GM10266 (cell line): ENCODE measurements around the gene C6orf132.

Source experiments
- DNase-seq: peaks from one replicate; pipeline ENCODE4 v3.0.0; 2012; ENCODE audit errors: extremely low spot score
- TF ChIP-seq, protein P1 (sequence below): IDR thresholded peaks from 2 replicates; pipeline ENCODE4 v1.5.1; 2012; ENCODE audit warnings: mild to moderate bottlenecking, low read depth; ENCODE audit not compliant: control insufficient read depth, insufficient read depth; ENCODE audit errors: missing control alignments

The C6orf132 gene

DNA sequence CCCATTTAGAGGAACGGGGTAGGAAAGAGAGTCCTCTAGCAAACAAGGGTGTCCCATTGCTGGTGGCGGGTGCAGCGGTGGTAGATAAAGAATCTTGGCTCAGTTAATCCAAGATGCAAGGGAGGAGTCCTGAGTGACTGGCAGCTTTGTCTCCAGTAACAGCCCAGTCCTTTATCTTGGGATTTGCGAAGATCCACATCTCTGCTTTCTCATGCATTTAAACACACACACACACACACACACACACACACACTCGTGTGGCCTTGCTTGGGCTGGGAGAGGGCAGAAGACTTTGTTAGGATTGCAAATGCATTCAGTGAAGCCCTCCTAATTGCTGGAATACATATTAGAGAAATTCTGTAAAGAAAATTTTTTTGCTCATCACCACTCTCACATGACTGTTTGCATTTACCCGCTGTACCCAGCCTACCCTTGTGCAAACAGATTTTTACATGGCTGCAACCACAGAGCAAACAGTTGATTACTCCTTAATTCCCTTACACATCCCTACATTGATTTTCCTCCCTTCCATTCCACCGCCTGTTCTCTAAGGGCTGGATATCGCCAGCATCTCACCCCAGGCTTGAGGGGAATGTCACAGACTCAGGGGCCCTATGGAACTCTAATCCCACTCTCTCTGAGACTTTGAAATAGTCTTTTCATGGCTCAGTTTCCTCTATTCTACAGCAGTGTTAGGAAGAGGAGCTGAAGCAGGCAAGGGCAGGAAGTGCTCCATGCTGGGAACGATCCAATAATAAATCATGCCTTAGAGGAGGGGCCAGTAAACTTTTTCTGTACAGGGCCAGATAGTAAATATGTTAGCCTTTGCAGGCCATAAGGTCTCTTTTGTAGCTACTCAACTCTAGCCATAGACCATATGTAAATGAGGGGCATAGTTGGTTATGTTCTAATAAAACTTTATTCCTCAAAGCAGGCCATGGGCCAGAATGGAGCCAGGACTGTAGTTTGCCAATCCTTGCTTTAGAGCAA is 3.5 kb downstream of the C6orf132 start:
- TF ChIP-seq, protein P1, sequence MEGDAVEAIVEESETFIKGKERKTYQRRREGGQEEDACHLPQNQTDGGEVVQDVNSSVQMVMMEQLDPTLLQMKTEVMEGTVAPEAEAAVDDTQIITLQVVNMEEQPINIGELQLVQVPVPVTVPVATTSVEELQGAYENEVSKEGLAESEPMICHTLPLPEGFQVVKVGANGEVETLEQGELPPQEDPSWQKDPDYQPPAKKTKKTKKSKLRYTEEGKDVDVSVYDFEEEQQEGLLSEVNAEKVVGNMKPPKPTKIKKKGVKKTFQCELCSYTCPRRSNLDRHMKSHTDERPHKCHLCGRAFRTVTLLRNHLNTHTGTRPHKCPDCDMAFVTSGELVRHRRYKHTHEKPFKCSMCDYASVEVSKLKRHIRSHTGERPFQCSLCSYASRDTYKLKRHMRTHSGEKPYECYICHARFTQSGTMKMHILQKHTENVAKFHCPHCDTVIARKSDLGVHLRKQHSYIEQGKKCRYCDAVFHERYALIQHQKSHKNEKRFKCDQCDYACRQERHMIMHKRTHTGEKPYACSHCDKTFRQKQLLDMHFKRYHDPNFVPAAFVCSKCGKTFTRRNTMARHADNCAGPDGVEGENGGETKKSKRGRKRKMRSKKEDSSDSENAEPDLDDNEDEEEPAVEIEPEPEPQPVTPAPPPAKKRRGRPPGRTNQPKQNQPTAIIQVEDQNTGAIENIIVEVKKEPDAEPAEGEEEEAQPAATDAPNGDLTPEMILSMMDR = no peak
- DNase-seq = no peak

DNA sequence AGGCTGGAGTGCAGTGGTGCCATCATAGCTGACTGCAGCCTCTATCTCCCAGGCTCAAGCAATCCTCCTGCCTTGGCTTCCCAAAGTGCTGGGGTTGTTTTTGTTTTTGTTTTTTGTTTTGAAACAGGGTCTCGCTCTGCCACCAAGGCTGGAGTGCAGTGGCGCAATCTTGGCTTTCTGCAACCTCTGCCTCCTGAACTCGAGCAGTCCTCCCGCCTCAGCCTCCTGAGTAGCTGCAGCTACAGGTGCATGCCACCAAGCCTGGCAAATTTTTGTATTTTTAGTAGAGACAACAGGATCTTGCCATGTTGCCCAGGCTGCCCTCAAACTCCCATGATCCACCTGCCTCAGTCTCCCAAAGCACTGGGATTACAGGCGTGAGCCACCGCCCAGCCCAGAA is 4.2 kb downstream of the C6orf132 start:
- TF ChIP-seq, protein P1 = no peak
- no peak for DNase-seq

DNA sequence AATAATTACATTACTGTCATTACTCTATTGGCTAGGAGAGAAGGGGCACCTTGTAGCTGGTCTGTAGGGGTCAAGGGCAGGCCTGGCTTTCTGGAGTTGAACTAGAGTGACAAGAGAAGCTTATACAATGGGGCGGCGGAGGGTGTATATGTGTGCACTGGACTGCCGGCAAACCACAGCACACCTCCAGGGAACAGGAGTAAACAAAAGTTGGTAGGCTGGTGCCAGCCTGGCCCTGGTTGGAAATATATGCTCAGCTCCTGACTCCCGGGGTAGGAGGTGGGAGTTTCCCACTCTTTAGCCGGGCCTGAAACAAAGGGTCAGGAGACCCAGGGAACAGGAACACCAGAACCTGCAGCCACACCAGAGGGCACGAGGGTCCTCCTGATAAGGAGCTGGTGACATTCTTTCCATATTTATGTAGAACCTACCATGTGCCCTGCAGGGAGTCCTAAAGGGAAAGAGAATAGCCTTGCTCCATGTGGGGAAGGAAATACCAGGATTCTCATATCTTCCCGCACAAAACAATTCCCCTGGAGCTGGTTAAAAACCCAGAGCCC is 5.1 kb downstream of the C6orf132 start:
- no peak for DNase-seq

DNA sequence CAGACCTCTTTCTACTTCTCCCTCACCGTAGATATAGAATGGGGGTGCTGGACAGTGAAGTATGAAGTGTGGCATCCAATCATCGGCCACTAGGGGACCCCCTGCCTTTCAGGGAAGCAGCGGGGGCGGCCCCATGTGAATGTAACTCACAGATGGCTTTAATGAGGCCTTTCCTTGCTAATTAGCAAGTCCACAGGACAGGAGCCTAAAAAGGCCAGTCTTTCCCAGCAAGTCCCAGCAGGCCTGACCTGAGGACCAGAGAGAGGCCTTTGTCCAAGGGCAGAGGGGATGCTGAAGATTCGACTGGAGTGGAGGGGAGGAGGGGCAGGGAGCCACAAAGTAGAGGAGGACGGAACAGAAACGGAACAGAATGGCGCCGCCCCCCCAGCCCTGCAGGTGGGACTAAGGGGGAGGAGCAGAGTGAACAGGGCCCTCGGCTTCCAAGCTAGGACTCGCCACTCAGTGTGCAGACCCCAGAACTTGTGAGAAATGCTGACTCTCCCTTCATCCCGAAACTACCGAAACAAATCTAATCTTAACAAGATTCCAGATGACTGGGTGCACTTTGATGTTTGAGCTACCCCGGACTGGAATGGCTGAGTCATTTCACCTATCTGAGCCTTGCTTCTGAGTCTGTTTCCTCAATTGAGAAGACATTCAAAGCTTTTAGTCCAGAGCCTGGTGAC is 5.8 kb downstream of the C6orf132 start:
- TF ChIP-seq, protein P1 = peak; percentile 53
- peak; percentile 89 for DNase-seq

More for the DNA sequence above, 5.1 kb downstream of the C6orf132 start:
- TF ChIP-seq, protein P1 = no peak

DNA sequence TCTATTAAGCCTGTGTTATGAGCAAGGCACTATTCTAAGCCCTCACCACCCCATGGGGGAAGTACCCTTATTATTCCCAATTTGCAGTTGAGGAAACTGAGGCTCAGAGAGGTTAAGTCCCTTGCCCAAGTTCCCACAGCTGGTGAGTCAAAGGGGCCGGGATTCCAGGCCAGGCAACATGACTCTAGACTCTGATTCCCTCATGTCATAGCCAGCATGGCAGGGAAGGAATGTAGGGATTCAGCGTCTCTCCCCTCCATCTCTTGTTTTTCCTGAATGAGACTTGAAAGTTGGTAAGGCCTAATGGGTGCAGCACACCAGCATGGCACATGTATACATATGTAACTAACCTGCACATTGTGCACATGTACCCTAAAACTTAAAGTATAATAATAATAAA is 6.7 kb downstream of the C6orf132 start:
- TF ChIP-seq, protein P1 = no peak
- DNase-seq = no peak

DNA sequence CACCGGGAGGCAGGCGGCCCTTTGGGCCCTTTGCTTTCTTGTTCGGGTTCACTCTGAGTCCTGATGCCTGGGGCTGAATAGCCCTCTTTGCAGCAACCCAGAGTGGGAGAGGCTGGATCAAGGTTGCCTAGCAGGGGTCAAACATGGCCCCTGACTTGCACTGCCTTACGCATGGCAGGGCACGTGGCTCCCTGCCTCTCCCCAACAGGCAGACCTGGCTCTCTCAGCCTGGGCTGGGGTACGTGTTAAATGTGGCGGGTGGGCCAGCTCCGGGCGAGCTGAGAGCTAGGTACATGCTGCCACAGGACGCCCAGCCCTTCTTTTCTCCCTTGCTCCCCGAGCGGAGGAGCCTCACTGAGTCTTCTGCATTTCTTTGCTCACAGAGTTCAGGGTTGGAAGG is 7.3 kb downstream of the C6orf132 start:
- TF ChIP-seq, protein P1 = no peak
- DNase-seq = no peak

DNA sequence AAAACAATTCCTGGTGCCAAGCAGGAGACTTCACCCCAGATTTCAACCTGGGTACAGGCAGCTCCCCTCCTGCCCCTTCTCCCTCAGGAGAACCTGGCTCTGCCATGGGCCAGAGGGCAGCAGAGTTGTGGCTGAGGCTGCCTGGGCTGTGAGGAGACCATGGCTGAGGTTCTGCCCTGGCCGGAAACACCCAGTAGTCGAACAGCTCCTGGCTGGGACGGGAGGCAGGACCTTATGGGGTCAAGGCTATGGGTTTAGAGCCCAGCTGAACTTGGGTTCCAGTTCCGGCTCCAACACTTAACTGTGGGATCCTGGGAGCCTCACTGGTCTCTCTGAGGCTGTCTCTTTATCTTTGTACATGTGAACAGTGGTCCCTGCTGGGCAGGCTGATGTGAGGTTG is 8.5 kb downstream of the C6orf132 start:
- TF ChIP-seq, protein P1 = no peak
- no peak for DNase-seq
